NT2/D1 (cell line): Measurements from ENCODE around the gene EGFR.
A peak's percentile ranks its signal among the peaks of the same experiment; 100 is the strongest.

Experiments used
- DNase-seq: peaks from one replicate; pipeline ENCODE4 v3.0.0-alpha.2; 2011; ENCODE audit warnings: low read depth, low spot score
- H3K27me3 ChIP-seq: 2 replicates; pipeline ENCODE4 v1.6.0; 2011; ENCODE audit warnings: mild to moderate bottlenecking; ENCODE audit not compliant: insufficient read length, insufficient read depth
- H3K36me3 ChIP-seq: 2 replicates; pipeline ENCODE4 v1.6.1; 2011; ENCODE audit warnings: mild to moderate bottlenecking, low read length, mixed read lengths; ENCODE audit not compliant: insufficient read depth, insufficient read length
- H3K4me1 ChIP-seq: 2 replicates; pipeline ENCODE4 v1.5.1; 2011; ENCODE audit not compliant: insufficient read depth, insufficient read length
- H3K4me3 ChIP-seq: 2 replicates; pipeline ENCODE4 v1.5.1; 2011; ENCODE audit warnings: low read depth; ENCODE audit not compliant: insufficient read length
- H3K9ac ChIP-seq: 2 replicates; pipeline ENCODE4 v1.6.0; 2011; ENCODE audit warnings: low read depth; ENCODE audit not compliant: insufficient read length
- H3K9me3 ChIP-seq: 2 replicates; pipeline ENCODE4 v1.5.1; 2011; ENCODE audit warnings: mild to moderate bottlenecking, low read length; ENCODE audit not compliant: insufficient read depth
- SUZ12 ChIP-seq: IDR thresholded peaks from 2 replicates; pipeline ENCODE4 v1.6.1; 2011; ENCODE audit not compliant: insufficient read length, insufficient read depth; ENCODE audit errors: extremely low read depth
- YY1 ChIP-seq: IDR thresholded peaks from 2 replicates; pipeline ENCODE4 v1.6.1; 2011; ENCODE audit not compliant: insufficient read length, insufficient read depth
- ZNF274 ChIP-seq: IDR thresholded peaks from 2 replicates; pipeline ENCODE4 v1.6.1; 2011; ENCODE audit warnings: mild to moderate bottlenecking, low read depth, low read length

EGFR gene

GRCh38 chr7:55233001-55233400, 214.2 kb downstream of the EGFR start:
- no peaks in the 10 kb centered on the region for H3K4me1 ChIP-seq
- no peak for TF ChIP-seq ZNF274
- TF ChIP-seq SUZ12 = no peak
- no peak for TF ChIP-seq YY1
- no peak overlapping the region for H3K9ac ChIP-seq
- DNase-seq = no peak
- no peaks in the 10 kb centered on the region for H3K36me3 ChIP-seq
- 0 out of 2 replicates have a peak, but pooled peaks cover 3% of the 10 kb centered on the region for H3K9me3 ChIP-seq
- H3K27me3 ChIP-seq = no peaks in the 10 kb centered on the region
- H3K4me3 ChIP-seq = no peak overlapping the region

DNA sequence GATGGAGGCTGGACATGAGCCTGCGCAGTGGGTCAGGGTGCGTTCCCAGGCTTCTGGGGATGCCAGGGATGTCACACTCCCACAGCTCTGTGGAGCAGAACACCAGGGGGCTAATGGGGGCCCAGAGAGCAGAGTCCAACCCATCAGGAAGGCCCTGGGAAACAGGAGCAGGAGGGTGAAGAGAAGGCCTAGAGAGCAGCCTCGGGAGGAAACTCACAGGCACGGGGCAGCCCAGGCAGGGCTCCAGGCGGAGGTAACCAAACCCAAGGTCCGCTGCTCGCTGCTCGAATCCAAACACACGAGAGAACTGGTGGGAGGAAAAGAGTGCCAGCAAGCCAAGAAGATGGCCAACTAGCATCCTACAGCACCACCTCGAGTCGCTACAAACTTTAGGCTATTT, 215.6 kb downstream of the EGFR start:
- Histone ChIP-seq H3K4me3 (no peak overlapping the region), H3K4me1 (no peaks in the 10 kb centered on the region), H3K9ac (no peak overlapping the region), H3K27me3 (no peaks in the 10 kb centered on the region), H3K36me3 (no peaks in the 10 kb centered on the region), H3K9me3 (no peaks in the 10 kb centered on the region)
- DNase-seq = no peak
- TF ChIP-seq SUZ12 = no peak
- TF ChIP-seq YY1 = no peak
- no peak for TF ChIP-seq ZNF274

GRCh38 chr7:55235115-55235514, 216.3 kb downstream of the EGFR start:
- no peak overlapping the region for H3K9ac ChIP-seq
- no peaks in the 10 kb centered on the region for H3K9me3 ChIP-seq
- no peak for DNase-seq
- no peaks in the 10 kb centered on the region for H3K36me3 ChIP-seq
- TF ChIP-seq SUZ12 (no peak), YY1 (no peak), ZNF274 (no peak)
- H3K27me3 ChIP-seq = no peaks in the 10 kb centered on the region
- H3K4me3 ChIP-seq = no peak overlapping the region
- H3K4me1 ChIP-seq = no peaks in the 10 kb centered on the region

GRCh38 chr7:55235801-55236200, 217.0 kb downstream of the EGFR start:
- Histone ChIP-seq H3K4me3 (no peak overlapping the region), H3K9me3 (no peaks in the 10 kb centered on the region), H3K9ac (no peak overlapping the region), H3K36me3 (no peaks in the 10 kb centered on the region), H3K4me1 (no peaks in the 10 kb centered on the region), H3K27me3 (no peaks in the 10 kb centered on the region)
- TF ChIP-seq YY1 = no peak
- no peak for TF ChIP-seq ZNF274
- no peak for TF ChIP-seq SUZ12
- no peak for DNase-seq

GRCh38 chr7:55236476-55236875, 217.7 kb downstream of the EGFR start:
- H3K36me3 ChIP-seq = no peaks in the 10 kb centered on the region
- H3K4me3 ChIP-seq = no peak overlapping the region
- no peaks in the 10 kb centered on the region for H3K4me1 ChIP-seq
- peak overlapping the region; percentile 8 for H3K9ac ChIP-seq
- DNase-seq = no peak
- H3K27me3 ChIP-seq = no peaks in the 10 kb centered on the region
- TF ChIP-seq SUZ12 (no peak), ZNF274 (no peak), YY1 (no peak)
- no peaks in the 10 kb centered on the region for H3K9me3 ChIP-seq

DNA sequence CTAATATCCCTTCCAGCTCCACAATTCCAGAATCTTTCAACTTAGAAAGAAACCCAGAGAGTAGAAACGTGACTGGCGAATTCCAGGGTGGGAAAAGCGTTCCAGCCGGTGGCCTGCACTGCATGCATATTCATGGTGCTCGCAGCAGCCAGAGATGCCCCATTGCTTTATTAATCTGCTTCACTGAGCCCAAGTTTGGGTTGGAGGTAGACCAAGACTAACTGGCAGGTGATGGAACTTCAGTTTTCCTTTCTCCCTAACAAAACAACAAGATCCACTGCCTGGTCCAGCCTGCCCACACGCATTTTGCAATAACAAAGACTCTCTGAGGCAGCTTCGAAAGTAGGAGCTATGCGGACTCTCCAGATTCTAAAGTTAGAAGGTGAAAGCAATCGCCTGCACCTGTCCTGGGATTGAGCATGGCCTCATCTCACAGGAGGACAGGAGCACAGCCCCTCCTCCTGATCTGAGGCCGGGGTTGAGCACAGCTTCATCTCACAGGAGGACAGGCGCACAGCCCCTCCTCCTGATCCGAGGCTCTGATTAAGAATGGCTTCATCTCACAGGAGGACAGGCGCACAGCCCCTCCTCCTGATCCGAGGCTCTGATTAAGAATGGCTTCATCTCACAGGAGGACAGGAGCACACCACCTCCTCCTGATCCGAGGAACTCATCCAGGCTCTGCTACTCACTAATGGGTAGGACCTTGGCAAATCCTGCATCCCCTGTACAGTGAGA, 218.5 kb downstream of the EGFR start:
- Histone ChIP-seq H3K9ac (no peak overlapping the region), H3K4me1 (no peaks in the 10 kb centered on the region), H3K36me3 (no peaks in the 10 kb centered on the region), H3K27me3 (no peaks in the 10 kb centered on the region), H3K9me3 (no peaks in the 10 kb centered on the region), H3K4me3 (no peak overlapping the region)
- TF ChIP-seq SUZ12 = no peak
- TF ChIP-seq ZNF274 = no peak
- TF ChIP-seq YY1 = no peak
- no peak for DNase-seq

GRCh38 chr7:55239406-55239805, 220.6 kb downstream of the EGFR start:
- no peak for TF ChIP-seq YY1
- TF ChIP-seq SUZ12 = no peak
- no peak for TF ChIP-seq ZNF274
- H3K36me3 ChIP-seq = no peaks in the 10 kb centered on the region
- H3K27me3 ChIP-seq = no peaks in the 10 kb centered on the region
- H3K9me3 ChIP-seq = no peaks in the 10 kb centered on the region
- H3K4me1 ChIP-seq = no peaks in the 10 kb centered on the region
- H3K4me3 ChIP-seq = no peak overlapping the region
- DNase-seq = no peak
- no peak overlapping the region for H3K9ac ChIP-seq
